ENCODE data around the gene DSCAML1. TPM values are rescaled to one million over a fixed set of nuclear protein-coding genes. Genes with fewer than 3 reads are reported as not detected.

Gene DSCAML1
- total RNA-seq, 4 donors from 2014 or later: 0.54 to 1.8 (median 0.99) TPM

DNA sequence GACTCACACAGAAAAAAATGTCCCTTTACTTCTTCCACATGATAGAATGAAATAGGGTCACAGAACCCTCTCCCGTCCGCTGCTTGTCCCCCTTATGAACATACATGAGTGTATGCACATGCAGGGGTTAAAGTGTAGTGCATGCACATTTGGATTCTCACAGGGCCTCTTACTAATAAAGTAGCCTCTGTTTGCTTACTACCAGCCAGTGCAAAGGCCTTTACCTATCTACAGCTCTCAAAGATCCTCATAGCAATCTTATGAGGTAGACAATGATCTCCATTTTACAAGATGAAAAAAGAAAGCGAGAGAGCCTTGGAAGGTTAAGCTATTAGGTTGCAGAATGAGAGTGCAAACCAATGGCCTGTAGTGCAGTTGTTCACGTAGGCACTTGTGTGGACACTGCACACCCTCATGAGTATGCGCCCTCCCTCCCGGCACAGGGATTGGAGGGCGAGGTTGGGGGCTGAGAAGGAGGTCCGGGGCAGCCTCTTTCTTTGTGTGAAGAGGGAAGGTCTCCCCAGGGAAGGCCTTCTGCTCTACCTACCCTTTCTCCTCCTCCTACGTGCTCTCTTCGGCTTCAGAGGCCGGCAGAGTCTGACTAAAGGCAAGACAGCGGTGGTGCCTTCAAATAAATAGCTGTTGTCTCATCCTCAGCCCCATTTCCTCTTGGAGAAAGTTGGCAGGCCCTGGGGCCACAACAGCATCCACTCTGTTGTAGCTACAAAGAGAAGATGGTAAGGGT is 378.1 kb downstream of the DSCAML1 start:
- TF ChIP-seq, protein P1, sequence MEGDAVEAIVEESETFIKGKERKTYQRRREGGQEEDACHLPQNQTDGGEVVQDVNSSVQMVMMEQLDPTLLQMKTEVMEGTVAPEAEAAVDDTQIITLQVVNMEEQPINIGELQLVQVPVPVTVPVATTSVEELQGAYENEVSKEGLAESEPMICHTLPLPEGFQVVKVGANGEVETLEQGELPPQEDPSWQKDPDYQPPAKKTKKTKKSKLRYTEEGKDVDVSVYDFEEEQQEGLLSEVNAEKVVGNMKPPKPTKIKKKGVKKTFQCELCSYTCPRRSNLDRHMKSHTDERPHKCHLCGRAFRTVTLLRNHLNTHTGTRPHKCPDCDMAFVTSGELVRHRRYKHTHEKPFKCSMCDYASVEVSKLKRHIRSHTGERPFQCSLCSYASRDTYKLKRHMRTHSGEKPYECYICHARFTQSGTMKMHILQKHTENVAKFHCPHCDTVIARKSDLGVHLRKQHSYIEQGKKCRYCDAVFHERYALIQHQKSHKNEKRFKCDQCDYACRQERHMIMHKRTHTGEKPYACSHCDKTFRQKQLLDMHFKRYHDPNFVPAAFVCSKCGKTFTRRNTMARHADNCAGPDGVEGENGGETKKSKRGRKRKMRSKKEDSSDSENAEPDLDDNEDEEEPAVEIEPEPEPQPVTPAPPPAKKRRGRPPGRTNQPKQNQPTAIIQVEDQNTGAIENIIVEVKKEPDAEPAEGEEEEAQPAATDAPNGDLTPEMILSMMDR (IDR thresholded peaks at IDR 0.05): no peak
- TF ChIP-seq POLR2A (IDR thresholded peaks at IDR 0.05): no peak
- H3K27ac ChIP-seq: no peak overlapping the region
- DNase-seq: no peak
- no peaks in the 10 kb centered on the region for H3K9me3 ChIP-seq
- intact Hi-C loops (cut with DNase I): no loop called here
- WGBS, 2 donors: 84 to 93% methylated on average over 12 of the region's 12 CpGs
- no peaks in the 10 kb centered on the region for H3K4me1 ChIP-seq
- no peaks in the 10 kb centered on the region for H3K27me3 ChIP-seq
- H3K36me3 ChIP-seq: no peaks in the 10 kb centered on the region
- H3K4me3 ChIP-seq (replicated peaks in 1 of 3): no peak overlapping the region

DNA sequence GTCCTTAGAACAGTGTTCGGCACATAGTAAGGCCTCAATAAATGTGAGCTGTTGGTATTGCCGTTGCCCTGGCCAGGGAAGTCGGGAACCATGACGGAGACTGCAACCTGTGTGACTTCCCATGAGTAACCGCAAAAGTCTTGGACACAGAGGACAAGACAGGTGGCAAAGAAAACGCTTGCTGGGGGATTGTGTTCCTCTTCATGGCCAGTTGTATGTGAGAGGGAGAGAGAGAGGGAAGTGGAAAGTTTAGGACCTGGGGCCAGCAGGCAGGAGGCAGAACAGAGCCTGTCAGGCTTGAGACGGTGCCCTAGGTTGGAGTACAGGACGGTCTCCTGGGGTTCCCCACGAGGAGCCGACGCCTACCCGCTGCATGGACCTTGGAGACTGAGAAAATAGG is 379.2 kb downstream of the DSCAML1 start:
- 84 to 85% methylated on average over 12 of the region's 12 CpGs for WGBS, 2 donors
- TF ChIP-seq POLR2A (IDR thresholded peaks at IDR 0.05): no peak
- TF ChIP-seq, protein P1 (IDR thresholded peaks at IDR 0.05): no peak
- intact Hi-C loops (cut with DNase I): no loop called here
- Histone ChIP-seq H3K36me3 (no peaks in the 10 kb centered on the region), H3K4me3 (replicated peaks in 1 of 3) (no peak overlapping the region), H3K9me3 (no peaks in the 10 kb centered on the region), H3K27ac (no peak overlapping the region), H3K4me1 (no peaks in the 10 kb centered on the region), H3K27me3 (no peaks in the 10 kb centered on the region)
- no peak for DNase-seq

DNA sequence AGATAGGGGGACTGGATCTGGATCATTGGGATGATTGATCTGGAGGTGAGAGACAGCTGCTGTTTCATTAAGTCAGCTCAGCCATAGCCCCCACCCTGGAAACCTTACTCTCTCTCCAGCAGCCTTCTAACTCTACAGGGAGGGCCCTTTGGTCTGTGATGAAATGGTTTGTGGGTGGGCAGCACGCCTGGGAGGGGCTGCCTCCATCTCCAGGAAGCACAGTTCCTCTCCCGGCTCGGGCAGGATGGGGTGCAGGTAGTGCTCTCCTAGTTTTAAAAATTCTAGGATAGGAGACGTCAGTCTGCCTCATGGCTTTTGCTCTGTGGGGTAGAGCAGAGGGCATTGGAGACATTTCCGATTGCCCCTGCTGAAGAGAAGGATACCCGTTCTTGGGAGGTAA is 379.7 kb downstream of the DSCAML1 start:
- intact Hi-C loops (cut with DNase I): no loop called here
- TF ChIP-seq, protein P1 (IDR thresholded peaks at IDR 0.05): no peak
- TF ChIP-seq POLR2A (IDR thresholded peaks at IDR 0.05): no peak
- no peaks in the 10 kb centered on the region for H3K36me3 ChIP-seq
- no peak overlapping the region for H3K27ac ChIP-seq
- no peak overlapping the region for H3K4me3 ChIP-seq (replicated peaks in 1 of 3)
- no peaks in the 10 kb centered on the region for H3K9me3 ChIP-seq
- no peaks in the 10 kb centered on the region for H3K27me3 ChIP-seq
- 65 to 71% methylated on average over 4 to 6 of the region's 6 CpGs for whole genome bisulfite sequencing, 2 donors
- H3K4me1 ChIP-seq: no peaks in the 10 kb centered on the region
- DNase-seq: no peak

DNA sequence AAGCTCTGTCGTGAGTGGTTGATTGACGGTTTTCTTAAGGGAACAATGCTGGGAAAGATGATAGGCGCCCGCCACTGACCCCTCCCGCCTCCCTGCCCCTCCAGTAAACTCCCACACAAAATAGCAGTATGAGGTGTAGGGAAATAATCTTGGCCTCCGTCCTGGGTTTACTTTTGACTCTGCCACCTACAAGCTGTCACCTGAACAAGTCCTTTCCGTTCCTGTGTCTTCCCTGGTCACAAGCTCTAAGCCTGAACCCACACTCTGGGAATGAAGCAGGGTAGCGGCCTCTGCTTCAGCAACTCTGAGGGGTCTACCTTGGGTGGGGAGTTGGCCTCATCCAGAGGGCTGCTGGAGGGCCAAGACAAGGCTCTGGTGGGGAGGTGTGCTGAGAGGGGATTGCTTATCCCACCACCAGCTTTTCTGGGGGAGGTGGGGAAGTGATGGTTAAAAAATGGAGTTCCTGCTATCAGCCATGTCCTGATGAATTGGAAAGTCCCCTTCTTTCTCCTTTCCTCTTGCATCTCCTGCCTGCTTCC is 381.6 kb downstream of the DSCAML1 start:
- DNase-seq: no peak
- WGBS, 2 donors: 82 to 87% methylated on average over 8 of the region's 8 CpGs

DNA sequence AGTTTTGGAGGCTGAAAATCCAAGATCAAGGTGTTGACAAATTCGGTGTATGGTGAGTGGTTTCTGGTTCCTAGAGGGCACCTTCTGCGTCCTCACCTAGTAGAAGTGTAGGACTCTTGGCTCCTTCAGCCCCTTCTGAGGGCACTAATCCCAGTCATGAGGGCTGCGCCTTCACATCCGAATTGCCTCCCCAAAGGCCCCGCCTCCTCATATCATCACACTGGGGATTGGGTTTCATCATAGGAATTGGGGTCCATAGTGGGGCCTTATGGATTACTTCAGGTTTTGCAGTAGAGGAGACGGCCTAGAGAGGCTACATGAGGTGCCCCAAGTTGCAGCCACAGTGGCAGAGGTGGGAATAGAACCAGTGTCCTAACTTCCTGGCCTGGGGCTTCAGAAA is 382.3 kb downstream of the DSCAML1 start:
- TF ChIP-seq, protein P1 (IDR thresholded peaks at IDR 0.05): no peak
- no peak for TF ChIP-seq POLR2A (IDR thresholded peaks at IDR 0.05)
- Histone ChIP-seq H3K36me3 (peaks cover 0 to 6% of the 10 kb centered on the region in 2 donors), H3K4me1 (no peaks in the 10 kb centered on the region), H3K27me3 (no peaks in the 10 kb centered on the region), H3K4me3 (replicated peaks in 1 of 3) (no peak overlapping the region), H3K9me3 (no peaks in the 10 kb centered on the region), H3K27ac (no peak overlapping the region)
- intact Hi-C loops (cut with DNase I): no loop called here
- 85 to 98% methylated on average over 6 of the region's 6 CpGs for WGBS, 2 donors
- DNase-seq: no peak

More for the DNA sequence above, 381.6 kb downstream of the DSCAML1 start:
- no peaks in the 10 kb centered on the region for H3K36me3 ChIP-seq
- H3K27me3 ChIP-seq: no peaks in the 10 kb centered on the region
- no peaks in the 10 kb centered on the region for H3K4me1 ChIP-seq
- no peak overlapping the region for H3K4me3 ChIP-seq (replicated peaks in 1 of 3)
- intact Hi-C loops (cut with DNase I): no loop called here
- no peak overlapping the region for H3K27ac ChIP-seq
- H3K9me3 ChIP-seq: no peaks in the 10 kb centered on the region
- TF ChIP-seq, protein P1 (IDR thresholded peaks at IDR 0.05): no peak
- no peak for TF ChIP-seq POLR2A (IDR thresholded peaks at IDR 0.05)
